Neural progenitor cell (in vitro differentiated cells): Measurements from ENCODE around the gene ELOVL2. TPM values are rescaled to one million over a fixed set of nuclear protein-coding genes. Genes with fewer than 3 reads are reported as not detected.

Experiments
- DNase-seq: peaks from one replicate; pipeline ENCODE4 v3.0.0-alpha.2; 2016; ENCODE audit warnings: low spot score
- H2AFZ ChIP-seq: fragments of 200-600 bp; sonication (generic); replicated peaks from 2 replicates; pipeline ENCODE4 v1.6.1; 2016; ENCODE audit warnings: antibody characterized with exemption
- H3F3A ChIP-seq: fragments of 200-600 bp; sonication (generic); 2 replicates; pipeline ENCODE4 v1.6.1; 2016; ENCODE audit warnings: antibody characterized with exemption, low read depth
- H3K27ac ChIP-seq: fragments of 200-600 bp; sonication (generic); 2 replicates; pipeline ENCODE4 v1.5.1; 2016; ENCODE audit warnings: mild to moderate bottlenecking
- H3K27me3 ChIP-seq: fragments of 200-600 bp; sonication (generic); 2 replicates; pipeline ENCODE4 v1.6.1; 2016; ENCODE audit warnings: mild to moderate bottlenecking, moderate library complexity
- H3K36me3 ChIP-seq: fragments of 200-600 bp; sonication (generic); 2 replicates; pipeline ENCODE4 v1.5.1; 2016
- H3K4me1 ChIP-seq: fragments of 200-600 bp; sonication (generic); 2 replicates; pipeline ENCODE4 v1.6.1; 2016; ENCODE audit warnings: mixed run types
- H3K4me2 ChIP-seq: fragments of 200-600 bp; sonication (generic); 2 replicates; pipeline ENCODE4 v1.6.1; 2016
- H3K4me3 ChIP-seq: fragments of 200-600 bp; sonication (generic); 2 replicates; pipeline ENCODE4 v1.5.1; 2016
- H3K79me2 ChIP-seq: fragments of 200-600 bp; sonication (generic); 2 replicates; pipeline ENCODE4 v1.6.1; 2016; ENCODE audit warnings: low read depth
- H3K9ac ChIP-seq: fragments of 200-600 bp; sonication (generic); 2 replicates; pipeline ENCODE4 v1.6.1; 2016
- H3K9me3 ChIP-seq: fragments of 200-600 bp; sonication (generic); 2 replicates; pipeline ENCODE4 v1.5.1; 2016; ENCODE audit warnings: low read depth
- H4K20me1 ChIP-seq: fragments of 200-600 bp; sonication (generic); 2 replicates; pipeline ENCODE4 v1.6.1; 2016; ENCODE audit warnings: low read depth
- H3K27ac Mint-ChIP-seq: 3 replicates; pipeline ENCODE4 v1.8.0; 2021; ENCODE audit warnings: mixed read lengths
- H3K27me3 Mint-ChIP-seq: 2 replicates; pipeline ENCODE4 v1.8.0; 2022; ENCODE audit warnings: low read depth, mild to moderate bottlenecking, inconsistent platforms, moderate library complexity, mixed read lengths; ENCODE audit not compliant: insufficient read depth
- H3K36me3 Mint-ChIP-seq: 3 replicates; pipeline ENCODE4 v1.8.0; 2021; ENCODE audit warnings: mixed read lengths
- H3K4me1 Mint-ChIP-seq: 3 replicates; pipeline ENCODE4 v1.8.0; 2021; ENCODE audit warnings: mixed read lengths
- H3K4me3 Mint-ChIP-seq: 3 replicates; pipeline ENCODE4 v1.8.0; 2021; ENCODE audit warnings: mild to moderate bottlenecking, moderate library complexity, mixed read lengths
- H3K9me3 Mint-ChIP-seq: 3 replicates; pipeline ENCODE4 v1.8.0; 2020; ENCODE audit warnings: mixed read lengths
- CTCF ChIP-seq: fragments of 200-600 bp; sonication (generic); IDR thresholded peaks from 2 replicates; pipeline ENCODE4 v1.5.1; 2017; ENCODE audit warnings: antibody characterized with exemption, mild to moderate bottlenecking
- EZH2 ChIP-seq: fragments of 200-600 bp; sonication (generic); IDR thresholded peaks from 2 replicates; pipeline ENCODE4 v1.6.1; 2017; ENCODE audit warnings: antibody characterized with exemption, mild to moderate bottlenecking, moderate library complexity
- EZH2phosphoT487 ChIP-seq: fragments of 200-600 bp; sonication (generic); IDR thresholded peaks from 2 replicates; pipeline ENCODE4 v1.6.1; 2017; ENCODE audit warnings: antibody characterized with exemption
- total RNA-seq: library from RNA; depleted of rRNA; stranded (reverse); fragments of >200 nt; gene quantifications from 2 replicates; pipeline ENCODE4 v1.2.3, GENCODE V29; 2015; ENCODE audit warnings: low replicate concordance

Gene ELOVL2
- total RNA-seq, 1 donor from 2014 or later, result 9.1 TPM

- Mint-ChIP-seq H3K27ac (no peak overlapping the region), H3K27me3 (peaks cover 2% of the 10 kb centered on the region), H3K36me3 (no peaks in the 10 kb centered on the region), H3K4me3 (no peak overlapping the region), H3K4me1 (no peaks in the 10 kb centered on the region), H3K9me3 (no peaks in the 10 kb centered on the region)
- no peaks in the 10 kb centered on the region for H4K20me1 ChIP-seq
- no peak overlapping the region for H3K4me2 ChIP-seq
- DNase-seq, result no peak
- no peak overlapping the region for H3K9ac ChIP-seq
- no peaks in the 10 kb centered on the region for H3K9me3 ChIP-seq
- H2AFZ ChIP-seq, result no peak overlapping the region
- H3F3A ChIP-seq, result no peaks in the 10 kb centered on the region
- H3K4me1 ChIP-seq, result no peaks in the 10 kb centered on the region
- H3K27me3 ChIP-seq, result no peaks in the 10 kb centered on the region
- no peak overlapping the region for H3K4me3 ChIP-seq
- no peak for TF ChIP-seq EZH2
- TF ChIP-seq CTCF, result no peak
- TF ChIP-seq EZH2phosphoT487, result no peak
- no peaks in the 10 kb centered on the region for H3K36me3 ChIP-seq
- no peak overlapping the region for H3K27ac ChIP-seq
- H3K79me2 ChIP-seq, result no peaks in the 10 kb centered on the region
Observed at GRCh38 chr6:10949579-10950490, 94.3 kb downstream of the ELOVL2 start.

- Mint-ChIP-seq H3K27ac (no peak overlapping the region), H3K9me3 (no peaks in the 10 kb centered on the region), H3K27me3 (no peaks in the 10 kb centered on the region), H3K4me1 (no peaks in the 10 kb centered on the region), H3K4me3 (no peak overlapping the region), H3K36me3 (no peaks in the 10 kb centered on the region)
- H3K36me3 ChIP-seq, result no peaks in the 10 kb centered on the region
- TF ChIP-seq CTCF, result no peak
- no peak for TF ChIP-seq EZH2
- no peak for TF ChIP-seq EZH2phosphoT487
- no peaks in the 10 kb centered on the region for H3F3A ChIP-seq
- no peaks in the 10 kb centered on the region for H3K4me1 ChIP-seq
- H4K20me1 ChIP-seq, result no peaks in the 10 kb centered on the region
- H3K79me2 ChIP-seq, result no peaks in the 10 kb centered on the region
- no peak overlapping the region for H3K4me3 ChIP-seq
- H3K27me3 ChIP-seq, result no peaks in the 10 kb centered on the region
- no peak overlapping the region for H3K4me2 ChIP-seq
- DNase-seq, result no peak
- H3K9me3 ChIP-seq, result no peaks in the 10 kb centered on the region
- no peak overlapping the region for H3K9ac ChIP-seq
- H3K27ac ChIP-seq, result no peak overlapping the region
- no peak overlapping the region for H2AFZ ChIP-seq
Observed at GRCh38 chr6:10947966-10948365, 96.1 kb downstream of the ELOVL2 start.

GRCh38 chr6:10945845-10946244 lies 98.3 kb downstream of the ELOVL2 start:
- no peak for DNase-seq
- Histone ChIP-seq H3K4me2 (no peak overlapping the region), H3F3A (no peaks in the 10 kb centered on the region), H3K9ac (no peak overlapping the region), H3K4me3 (no peak overlapping the region), H3K27me3 (no peaks in the 10 kb centered on the region), H4K20me1 (no peaks in the 10 kb centered on the region), H3K27ac (no peak overlapping the region), H2AFZ (no peak overlapping the region), H3K4me1 (no peaks in the 10 kb centered on the region), H3K36me3 (no peaks in the 10 kb centered on the region), H3K79me2 (no peaks in the 10 kb centered on the region), H3K9me3 (no peaks in the 10 kb centered on the region)
- no peaks in the 10 kb centered on the region for H3K9me3 Mint-ChIP-seq
- no peaks in the 10 kb centered on the region for H3K4me1 Mint-ChIP-seq
- no peaks in the 10 kb centered on the region for H3K27me3 Mint-ChIP-seq
- H3K4me3 Mint-ChIP-seq, result no peak overlapping the region
- TF ChIP-seq EZH2phosphoT487, result no peak
- TF ChIP-seq EZH2, result no peak
- TF ChIP-seq CTCF, result no peak
- H3K36me3 Mint-ChIP-seq, result no peaks in the 10 kb centered on the region
- H3K27ac Mint-ChIP-seq, result no peak overlapping the region
